HepG2 (cell line): ENCODE data around the gene GNG7. TPM values are rescaled to one million over a fixed set of nuclear protein-coding genes. Genes with fewer than 3 reads are reported as not detected.
A peak's percentile ranks its signal among the peaks of the same experiment; 100 is the strongest.

Experiments
- AKAP8 ChIP-seq: sonication (generic); formaldehyde crosslinking; IDR thresholded peaks from 2 replicates; pipeline ENCODE4 v1.5.1; 2020; ENCODE audit warnings: mild to moderate bottlenecking, missing genetic modification reagents
- ARID5B ChIP-seq: IDR thresholded peaks from 2 replicates; pipeline ENCODE4 v1.4.0; 2020; ENCODE audit warnings: mild to moderate bottlenecking, missing genetic modification reagents
- CBFB ChIP-seq: sonication (generic); formaldehyde crosslinking; IDR thresholded peaks from 2 replicates; pipeline ENCODE4 v1.4.0; 2020; ENCODE audit warnings: missing genetic modification reagents
- HNF1B ChIP-seq: sonication (generic); formaldehyde crosslinking; IDR thresholded peaks from 2 replicates; pipeline ENCODE4 v1.5.1; 2020; ENCODE audit warnings: mild to moderate bottlenecking, moderate library complexity, missing genetic modification reagents
- HOMEZ ChIP-seq: IDR thresholded peaks from 2 replicates; pipeline ENCODE4 v1.6.1; 2016; ENCODE audit warnings: low read depth
- MED1 ChIP-seq: sonication (generic); formaldehyde crosslinking; IDR thresholded peaks from 2 replicates; pipeline ENCODE4 v1.4.0; 2020; ENCODE audit warnings: missing genetic modification reagents
- MLXIP ChIP-seq: sonication (generic); formaldehyde crosslinking; IDR thresholded peaks from 2 replicates; pipeline ENCODE4 v1.9.0; 2021; ENCODE audit warnings: missing genetic modification reagents, borderline replicate concordance
- PAWR ChIP-seq: sonication (generic); formaldehyde crosslinking; IDR thresholded peaks from 2 replicates; pipeline ENCODE4 v1.4.0; 2020; ENCODE audit warnings: missing genetic modification reagents, mild to moderate bottlenecking, borderline replicate concordance
- POLR2A ChIP-seq, 2 experiments: IDR thresholded peaks; 2 replicates each; pipeline ENCODE4 v1.6.1; 2011; ENCODE audit warnings: low read depth in 2 of 2, low read length in 2 of 2, mild to moderate bottlenecking in 1 of 2, moderate library complexity in 1 of 2; ENCODE audit not compliant: insufficient read depth in 1 of 2
- SMC3 ChIP-seq: IDR thresholded peaks from 2 replicates; pipeline ENCODE4 v1.6.1; 2011; ENCODE audit warnings: low read length, improper control_type of control experiment
- TGIF2 ChIP-seq: IDR thresholded peaks from 2 replicates; pipeline ENCODE4 v1.6.1; 2016; ENCODE audit warnings: control low read depth, missing compliant biosample characterization
- ZHX2 ChIP-seq, 2 experiments: sonication (generic) in 1 of 2; formaldehyde crosslinking in 1 of 2; IDR thresholded peaks; 2 replicates each; pipeline versions ENCODE4 v1.6.1 to v1.9.0; 2014 to 2022; ENCODE audit warnings: antibody characterized with exemption in 1 of 2, borderline replicate concordance in 1 of 2, inconsistent platforms in 1 of 2, low read depth in 1 of 2, missing genetic modification reagents in 1 of 2
- ZNF207 ChIP-seq: fragments of 450-650 bp; IDR thresholded peaks from 2 replicates; pipeline ENCODE4 v1.6.1; 2016; ENCODE audit warnings: antibody characterized with exemption, borderline replicate concordance
- ZNF256 ChIP-seq: sonication (generic); formaldehyde crosslinking; conservative IDR thresholded peaks from 2 replicates; pipeline ENCODE4 v1.4.0; 2020; ENCODE audit warnings: missing genetic modification reagents
- polyA plus RNA-seq, 8 experiments: library from polyadenylated mRNA; depleted of rRNA in 3 of 8; stranded (reverse) in 7 of 8; unstranded in 1 of 8; fragments of >200 nt; fragmentation: Illumina TruSeq in 4 of 8; extraction: Trizol in 4 of 8; gene quantifications; 2 replicates each; pipeline versions ENCODE4 v1.2.1 to v1.2.3, GENCODE V29; 2011 to 2016; ENCODE audit warnings: low read depth in 4 of 8, missing spikeins in 1 of 8, mixed read lengths in 1 of 8; ENCODE audit not compliant: insufficient read depth in 1 of 8
- total RNA-seq, 5 experiments: library from RNA; depleted of rRNA; stranded (reverse); fragments of >200 nt; fragmentation: Illumina TruSeq; extraction: Trizol; gene quantifications; 2 replicates each; pipeline ENCODE4 v1.2.3, GENCODE V29; 2016; ENCODE audit warnings: low read depth in 1 of 5

GNG7 gene
- total and polyA plus RNA-seq, 2 of the 13 experiments (the other 11 are each of a cell fraction or from before 2014, with no cell fraction given) = 1.4 to 3.3 TPM

- TF ChIP-seq HNF1B (CRISPR knock-in tag) (0 out of 2 replicates have a peak, but pooled peaks have one; percentile 31), ZHX2 (IDR thresholded peaks at IDR 0.05; ENCODE audit: low read depth) (peak; percentile 13; the same call in 1 of the 2 replicates), ZHX2 (CRISPR knock-in tag; IDR thresholded peaks at IDR 0.05; ENCODE audit: borderline replicate concordance) (no peak), SMC3 (no peak), ZNF207 (no peak), MLXIP (CRISPR knock-in tag) (no peak), HOMEZ (CRISPR knock-in tag) (no peak), ZNF256 (no peak), TGIF2 (CRISPR knock-in tag) (no peak), PAWR (no peak), ARID5B (CRISPR knock-in tag) (no peak), AKAP8 (CRISPR knock-in tag) (no peak), POLR2A (IDR thresholded peaks at IDR 0.05; ENCODE audit: insufficient read depth in 1 of 2, low read depth in 2 of 2, low read length in 2 of 2) (no peak), CBFB (CRISPR knock-in tag) (no peak), MED1 (CRISPR knock-in tag) (no peak)
These were observed 563 bp upstream of the GNG7 start (continued) for GRCh38 chr19:2703077-2703437.
